ENCODE results near the gene TMEM138.

DNA sequence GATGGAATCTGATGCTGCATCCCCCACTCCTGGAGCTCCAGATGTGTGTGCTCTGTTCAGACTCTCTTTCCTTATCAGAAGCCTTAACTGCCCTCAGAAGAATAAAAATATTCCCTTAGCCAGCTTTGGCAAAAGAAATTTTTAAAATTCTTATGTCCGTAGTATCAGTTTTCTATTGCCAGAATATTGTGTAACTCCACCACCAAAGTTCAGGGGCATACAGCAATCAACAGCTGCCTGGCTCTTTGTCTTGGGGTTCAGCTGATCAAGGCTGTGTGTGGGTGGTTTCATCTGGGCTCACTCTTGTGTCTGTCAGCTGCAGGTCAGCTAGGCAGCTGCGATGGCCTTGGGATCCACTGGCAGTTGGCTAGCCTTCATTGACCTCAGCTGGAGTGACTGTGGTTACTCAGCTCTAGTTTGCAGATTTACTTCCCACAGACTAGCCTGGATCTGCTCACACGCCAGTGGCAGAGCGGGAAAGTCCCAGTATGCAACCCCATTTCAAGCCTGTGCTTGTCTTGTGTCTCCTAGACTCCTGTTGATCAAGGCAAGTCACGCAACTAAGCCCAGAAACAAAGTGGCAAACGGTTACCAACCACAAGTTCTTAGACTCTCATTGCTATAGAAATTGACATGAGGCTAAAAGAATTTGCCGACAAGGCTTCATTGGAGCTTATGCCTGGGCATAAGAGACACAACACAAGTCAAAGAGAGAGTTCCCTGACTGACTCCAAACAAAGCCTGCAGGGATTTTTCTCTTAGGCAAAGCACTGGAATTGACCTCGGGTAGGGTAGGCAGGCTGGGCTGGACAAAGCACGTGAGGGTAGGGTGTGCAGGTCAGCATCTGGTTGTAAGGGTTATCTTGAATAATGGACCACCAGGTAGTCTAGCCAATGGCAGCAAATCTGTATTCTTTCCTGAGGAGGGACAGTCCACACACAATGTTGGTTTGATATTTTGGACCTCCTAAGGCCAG is 7.5 kb downstream of the TMEM138 start:
- TF ChIP-seq CTCF (conservative IDR thresholded peaks at IDR 0.05; ENCODE audit: low read length) = no peak
- no peak for TF ChIP-seq EZH2phosphoT487 (IDR thresholded peaks at IDR 0.05; ENCODE audit: borderline replicate concordance, low read depth, low read length)
